Stomach (tissue), 4 donors: Measurements from ENCODE around the gene GPR176.

Experiments
- EP300 ChIP-seq: sonication (generic); formaldehyde crosslinking; IDR thresholded peaks from one replicate; pipeline ENCODE4 v1.6.1; 2017; ENCODE audit warnings: antibody characterized with exemption
- POLR2A ChIP-seq, 4 donors: fragments of 450-650 bp; IDR thresholded peaks; one replicate each; pipeline ENCODE4 v1.6.1; 2016; ENCODE audit warnings: antibody characterized with exemption in 4 of 4, control low read depth in 2 of 4, mild to moderate bottlenecking in 1 of 4, moderate library complexity in 1 of 4
- POLR2AphosphoS5 ChIP-seq, 3 donors: sonication (generic); formaldehyde crosslinking; IDR thresholded peaks; one replicate each; pipeline ENCODE4 v1.6.1; 2016; ENCODE audit warnings: antibody characterized with exemption in 3 of 3
- TF ChIP-seq, protein P1 (sequence below), 7 experiments: fragments of 450-650 bp in 4 of 7; fragments of 200-600 bp in 3 of 7; sonication (generic) in 3 of 7; IDR thresholded peaks; one replicate each; pipeline ENCODE4 v1.5.1; 2016 to 2019; ENCODE audit warnings: antibody characterized with exemption in 7 of 7, control low read depth in 2 of 7, mild to moderate bottlenecking in 1 of 7

DNA sequence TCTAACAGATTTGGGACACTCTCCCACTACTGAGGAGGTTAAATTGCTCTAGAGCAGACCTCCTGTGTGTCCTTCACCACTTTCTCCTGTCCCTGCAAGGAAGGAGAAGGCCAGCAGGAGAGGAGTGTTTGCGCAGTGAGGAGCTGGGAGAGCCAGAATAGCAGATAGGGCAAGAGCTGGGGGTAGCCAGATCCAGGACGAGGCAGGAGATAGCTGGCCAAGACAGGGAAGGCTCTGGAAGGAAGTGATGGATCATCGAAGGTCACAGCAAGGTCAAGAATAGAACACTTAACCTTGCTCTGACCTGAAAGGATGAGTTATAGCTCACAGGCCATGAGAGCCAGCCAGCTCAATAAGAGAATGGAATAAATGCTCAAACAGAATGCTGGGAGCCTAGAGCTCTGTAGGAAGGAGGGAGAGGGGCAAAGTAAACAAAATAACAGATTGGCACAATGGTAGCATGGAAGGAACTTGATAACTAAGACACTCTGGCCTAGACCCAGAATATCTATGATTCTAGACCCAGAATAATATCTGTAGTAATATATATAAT is 99.9 kb downstream of the GPR176 start:
- TF ChIP-seq, protein P1, sequence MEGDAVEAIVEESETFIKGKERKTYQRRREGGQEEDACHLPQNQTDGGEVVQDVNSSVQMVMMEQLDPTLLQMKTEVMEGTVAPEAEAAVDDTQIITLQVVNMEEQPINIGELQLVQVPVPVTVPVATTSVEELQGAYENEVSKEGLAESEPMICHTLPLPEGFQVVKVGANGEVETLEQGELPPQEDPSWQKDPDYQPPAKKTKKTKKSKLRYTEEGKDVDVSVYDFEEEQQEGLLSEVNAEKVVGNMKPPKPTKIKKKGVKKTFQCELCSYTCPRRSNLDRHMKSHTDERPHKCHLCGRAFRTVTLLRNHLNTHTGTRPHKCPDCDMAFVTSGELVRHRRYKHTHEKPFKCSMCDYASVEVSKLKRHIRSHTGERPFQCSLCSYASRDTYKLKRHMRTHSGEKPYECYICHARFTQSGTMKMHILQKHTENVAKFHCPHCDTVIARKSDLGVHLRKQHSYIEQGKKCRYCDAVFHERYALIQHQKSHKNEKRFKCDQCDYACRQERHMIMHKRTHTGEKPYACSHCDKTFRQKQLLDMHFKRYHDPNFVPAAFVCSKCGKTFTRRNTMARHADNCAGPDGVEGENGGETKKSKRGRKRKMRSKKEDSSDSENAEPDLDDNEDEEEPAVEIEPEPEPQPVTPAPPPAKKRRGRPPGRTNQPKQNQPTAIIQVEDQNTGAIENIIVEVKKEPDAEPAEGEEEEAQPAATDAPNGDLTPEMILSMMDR (IDR thresholded peaks at IDR 0.05) = no peak
- no peak for TF ChIP-seq POLR2AphosphoS5 (IDR thresholded peaks at IDR 0.05)
- TF ChIP-seq POLR2A (IDR thresholded peaks at IDR 0.05) = no peak
- no peak for TF ChIP-seq EP300
